MCF 10A (cell line): ENCODE results near the gene GAPDHS. TPM values are rescaled to one million over a fixed set of nuclear protein-coding genes. Genes with fewer than 3 reads are reported as not detected.

Experiments
- BruUV-seq: library from RNA; stranded (reverse); fragments of 400-500 nt; replicated peaks from 2 replicates; lab custom pipeline; 2021; lab: Mats Ljungman, UMichigan
- CTCF ChIA-PET: fragments of 300-600 bp; sonication (Branson Sonifier 250); formaldehyde crosslinking; extraction: SDS; loops from one replicate; lab custom pipeline; 2021; ENCODE audit warnings: antibody characterized with exemption, inconsistent platforms; lab: Yijun Ruan, JAX
- POLR2A ChIA-PET: fragments of 300-600, 350-650 bp; sonication (Branson Sonifier 250); formaldehyde crosslinking; extraction: SDS; loops from one replicate; lab custom pipeline; 2020; ENCODE audit warnings: antibody characterized with exemption, inconsistent platforms; lab: Yijun Ruan, JAX
- DNase-seq: peaks from one replicate; pipeline ENCODE4 v3.0.0-alpha.2; 2018; ENCODE audit not compliant: unreplicated experiment
- H3K27ac Mint-ChIP-seq: one replicate; pipeline ENCODE4 v1.8.0; 2022; ENCODE audit warnings: mild to moderate bottlenecking, low read depth, mixed read lengths; ENCODE audit not compliant: unreplicated experiment
- H3K27me3 Mint-ChIP-seq: one replicate; pipeline ENCODE4 v1.8.0; 2022; ENCODE audit warnings: mixed read lengths; ENCODE audit not compliant: insufficient read depth, unreplicated experiment
- H3K36me3 Mint-ChIP-seq: one replicate; pipeline ENCODE4 v1.8.0; 2022; ENCODE audit warnings: mild to moderate bottlenecking, moderate library complexity, mixed read lengths; ENCODE audit not compliant: insufficient read depth, unreplicated experiment
- H3K4me1 Mint-ChIP-seq: one replicate; pipeline ENCODE4 v1.8.0; 2022; ENCODE audit warnings: mixed read lengths; ENCODE audit not compliant: insufficient read depth, unreplicated experiment
- H3K4me3 Mint-ChIP-seq: one replicate; pipeline ENCODE4 v1.8.0; 2022; ENCODE audit warnings: mild to moderate bottlenecking, moderate library complexity, mixed read lengths; ENCODE audit not compliant: unreplicated experiment
- H3K9me3 Mint-ChIP-seq: one replicate; pipeline ENCODE4 v1.8.0; 2022; ENCODE audit warnings: mixed read lengths; ENCODE audit not compliant: unreplicated experiment
- intact Hi-C: fragments of 100-400 bp; cut with micrococcal nuclease; formaldehyde crosslinking; loops from 2 replicates; pipeline ENCODE4 v1.14.1; 2022
- total RNA-seq: library from RNA; stranded (reverse); gene quantifications from 2 replicates; pipeline ENCODE4 v1.2.3, GENCODE V29; 2022
- TF ChIP-seq, protein P1 (sequence below): fragments of 200-600 bp; IDR thresholded peaks from one replicate; pipeline ENCODE4 v1.8.0; 2022; ENCODE audit warnings: antibody characterized with exemption, mild to moderate bottlenecking; ENCODE audit not compliant: unreplicated experiment

The GAPDHS gene
- total RNA-seq, 1 experiment from 2014 or later, result not detected

DNA sequence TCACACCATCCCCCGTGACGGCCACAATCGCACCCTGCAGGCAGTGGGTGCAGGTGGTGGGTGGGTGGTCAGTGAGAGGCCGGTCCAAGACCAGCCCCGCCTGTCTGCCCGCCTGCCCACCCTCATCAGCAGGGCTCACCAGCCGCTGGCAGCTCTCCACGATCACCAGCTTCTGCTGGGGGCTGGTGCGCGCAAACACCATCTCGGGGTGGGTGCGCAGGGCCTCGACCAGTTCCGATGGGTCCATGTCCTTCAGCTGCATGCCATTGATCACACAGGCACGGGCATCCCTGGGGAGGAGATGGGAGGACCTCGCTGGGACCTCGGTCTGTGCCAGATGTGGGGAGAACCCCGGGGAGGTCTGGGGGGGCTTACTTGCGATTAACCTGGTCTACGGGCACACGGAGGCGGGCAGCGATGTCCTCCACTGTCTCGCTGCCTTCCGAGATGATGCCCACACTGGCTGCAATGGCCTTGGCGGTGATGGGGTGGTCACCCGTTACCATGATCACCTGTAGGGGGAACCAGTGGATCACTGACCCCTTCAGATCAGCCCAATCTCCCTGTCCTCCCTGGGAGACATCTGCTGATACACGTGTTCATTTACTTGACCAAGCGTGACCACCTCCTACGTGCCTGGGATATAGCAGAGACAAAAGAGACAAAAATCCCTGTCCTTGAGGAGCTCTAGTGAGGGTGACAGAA, 22.2 kb downstream of the GAPDHS start:
- TF ChIP-seq, protein P1, sequence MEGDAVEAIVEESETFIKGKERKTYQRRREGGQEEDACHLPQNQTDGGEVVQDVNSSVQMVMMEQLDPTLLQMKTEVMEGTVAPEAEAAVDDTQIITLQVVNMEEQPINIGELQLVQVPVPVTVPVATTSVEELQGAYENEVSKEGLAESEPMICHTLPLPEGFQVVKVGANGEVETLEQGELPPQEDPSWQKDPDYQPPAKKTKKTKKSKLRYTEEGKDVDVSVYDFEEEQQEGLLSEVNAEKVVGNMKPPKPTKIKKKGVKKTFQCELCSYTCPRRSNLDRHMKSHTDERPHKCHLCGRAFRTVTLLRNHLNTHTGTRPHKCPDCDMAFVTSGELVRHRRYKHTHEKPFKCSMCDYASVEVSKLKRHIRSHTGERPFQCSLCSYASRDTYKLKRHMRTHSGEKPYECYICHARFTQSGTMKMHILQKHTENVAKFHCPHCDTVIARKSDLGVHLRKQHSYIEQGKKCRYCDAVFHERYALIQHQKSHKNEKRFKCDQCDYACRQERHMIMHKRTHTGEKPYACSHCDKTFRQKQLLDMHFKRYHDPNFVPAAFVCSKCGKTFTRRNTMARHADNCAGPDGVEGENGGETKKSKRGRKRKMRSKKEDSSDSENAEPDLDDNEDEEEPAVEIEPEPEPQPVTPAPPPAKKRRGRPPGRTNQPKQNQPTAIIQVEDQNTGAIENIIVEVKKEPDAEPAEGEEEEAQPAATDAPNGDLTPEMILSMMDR, result no peak
- peaks cover 11% of the 10 kb centered on the region for H3K27me3 Mint-ChIP-seq
- H3K9me3 Mint-ChIP-seq, result no peaks in the 10 kb centered on the region
- ChIA-PET POLR2A (interaction anchor here (0.9 to 1.1 kb wide), 3 partner anchors 9 to 119 kb away, joined by 3 read pairs; no protein-coding TSS in a partner anchor), CTCF (interaction anchor here (0.7 to 1.3 kb wide), 2 partner anchors 13 to 171 kb away, joined by 3 read pairs; no protein-coding TSS in a partner anchor)
- no peak overlapping the region for H3K27ac Mint-ChIP-seq
- H3K36me3 Mint-ChIP-seq, result no peaks in the 10 kb centered on the region
- no peak overlapping the region for H3K4me3 Mint-ChIP-seq
- DNase-seq, result peak; percentile 41
- BruUV-seq, result no TSS peak
- no peaks in the 10 kb centered on the region for H3K4me1 Mint-ChIP-seq
- intact Hi-C loops, result no loop called here

DNA sequence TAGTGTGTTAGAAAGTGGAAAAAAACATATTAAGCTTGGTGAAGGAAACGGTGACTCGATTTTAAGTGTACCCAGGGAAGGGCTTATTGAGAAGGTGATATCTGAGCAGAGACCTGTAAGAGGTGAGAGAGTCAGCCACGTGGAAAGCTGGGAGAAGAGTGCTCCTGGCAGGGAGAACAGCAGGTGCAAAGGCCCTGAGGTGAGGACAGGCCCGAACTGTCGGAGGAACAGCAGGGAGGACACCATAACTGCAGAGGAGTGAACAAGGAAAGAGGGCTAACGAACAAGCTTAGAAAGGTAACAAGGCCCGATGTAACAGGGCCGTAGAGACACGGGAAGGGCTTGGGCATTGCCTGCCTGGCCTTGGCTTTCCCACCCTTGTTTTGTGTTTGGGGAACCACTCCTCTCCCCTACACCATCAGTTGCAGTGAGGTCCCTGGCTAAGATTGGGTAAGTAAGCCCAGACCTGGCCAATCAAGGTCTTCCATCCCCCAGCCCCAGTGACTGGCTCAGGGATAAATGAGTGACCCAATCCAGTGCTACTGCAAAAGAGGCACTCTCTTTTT, 22.9 kb downstream of the GAPDHS start:
- Mint-ChIP-seq H3K4me1 (no peaks in the 10 kb centered on the region), H3K27ac (no peak overlapping the region), H3K36me3 (no peaks in the 10 kb centered on the region), H3K27me3 (peaks cover 18% of the 10 kb centered on the region), H3K9me3 (no peaks in the 10 kb centered on the region), H3K4me3 (no peak overlapping the region)
- intact Hi-C loops, result no loop called here
- TF ChIP-seq, protein P1, result no peak
- BruUV-seq, result no TSS peak
- POLR2A ChIA-PET, result interaction anchor here (0.9 to 1.1 kb wide), 3 partner anchors 9 to 118 kb away, joined by 3 read pairs; no protein-coding TSS in a partner anchor
- CTCF ChIA-PET, result interaction anchor here (0.7 to 1.4 kb wide), 3 partner anchors 8 to 170 kb away, joined by 3 read pairs; no protein-coding TSS in a partner anchor
- no peak for DNase-seq

DNA sequence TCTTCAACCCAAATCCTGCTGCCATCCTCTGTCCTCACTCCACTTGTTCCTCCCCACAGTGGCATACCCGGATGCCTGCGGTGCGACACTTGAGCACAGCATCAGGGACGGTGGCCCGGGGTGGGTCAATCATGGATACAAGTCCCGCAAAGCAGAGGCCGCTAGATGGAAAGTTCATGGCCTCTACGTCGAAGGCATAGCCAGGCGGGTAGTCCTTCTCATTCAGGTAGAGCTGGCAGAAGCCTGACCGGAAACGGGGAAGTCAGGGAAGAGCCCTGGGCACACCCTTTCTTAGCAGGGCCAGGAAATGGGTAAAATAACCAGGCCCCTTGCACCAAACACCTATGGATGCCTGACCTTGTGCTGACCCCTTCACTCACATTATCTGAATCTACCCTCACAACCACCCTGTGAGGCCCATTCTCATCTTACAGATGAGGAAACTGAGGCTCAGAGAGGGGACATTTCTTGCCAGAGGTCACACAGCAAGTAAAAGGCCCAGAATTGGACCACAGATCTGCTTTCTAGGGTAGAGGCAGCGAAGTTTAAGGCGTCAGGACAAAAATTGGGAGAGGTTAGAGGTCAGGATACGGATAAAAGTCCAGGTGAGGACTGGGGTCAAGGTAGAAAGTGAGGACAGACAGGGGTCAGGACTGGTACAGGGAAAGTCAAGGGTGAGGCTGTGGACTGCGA, 23.7 kb downstream of the GAPDHS start:
- CTCF ChIA-PET, result interaction anchor here (1.2 to 1.4 kb wide), 2 partner anchors 9 to 62 kb away, joined by 3 to 5 read pairs; no protein-coding TSS in a partner anchor

More for the DNA sequence above, 23.7 kb downstream of the GAPDHS start:
- Mint-ChIP-seq H3K4me3 (no peak overlapping the region), H3K27me3 (peaks cover 27% of the 10 kb centered on the region), H3K36me3 (no peaks in the 10 kb centered on the region), H3K4me1 (no peaks in the 10 kb centered on the region), H3K9me3 (no peaks in the 10 kb centered on the region), H3K27ac (no peak overlapping the region)
- DNase-seq, result no peak
- POLR2A ChIA-PET, result no interaction called here
- no TSS peak for BruUV-seq
- TF ChIP-seq, protein P1, result no peak
- intact Hi-C loops, result no loop called here
